PC-3 (cell line): ENCODE measurements around the gene STAMBPL1. TPM values are rescaled to one million over a fixed set of nuclear protein-coding genes. Genes with fewer than 3 reads are reported as not detected.

ENCODE experiments used
- ATAC-seq: fragments of 200-7000 bp; cut with Tn5 transposase; 2 replicates; pipeline ENCODE4 v1.9.1; 2020; ENCODE audit warnings: mild to moderate bottlenecking, moderate library complexity
- BruUV-seq: library from RNA; stranded (reverse); fragments of 400-500 nt; replicated peaks from 2 replicates; lab custom pipeline; 2021; lab: Mats Ljungman, UMichigan
- CTCF ChIA-PET: fragments of 300-600 bp; sonication (Branson Sonifier 250); formaldehyde crosslinking; loops from one replicate; lab custom pipeline; 2022; ENCODE audit warnings: antibody characterized with exemption; lab: Charles Lee
- POLR2A ChIA-PET: fragments of 300-600 bp; sonication (Branson Sonifier 250); formaldehyde crosslinking; loops from one replicate; lab custom pipeline; 2022; ENCODE audit warnings: antibody characterized with exemption; ENCODE audit not compliant: unreplicated experiment; lab: Charles Lee
- DNase-seq: peaks from one replicate; pipeline ENCODE4 v3.0.0-alpha.2; 2015
- H2AFZ ChIP-seq: fragments of 300-600 bp; sonication (generic); 2 replicates; pipeline ENCODE4 v1.6.0; 2016; ENCODE audit warnings: antibody characterized with exemption, low read length
- H3F3A ChIP-seq: fragments of 300-600 bp; sonication (generic); one replicate; pipeline ENCODE4 v1.6.0; 2017; ENCODE audit warnings: antibody characterized with exemption, low read length, control low read depth, mild to moderate bottlenecking; ENCODE audit not compliant: unreplicated experiment
- H3K27ac ChIP-seq: fragments of 300-600 bp; sonication (generic); 2 replicates; pipeline ENCODE4 v1.5.1; 2016; ENCODE audit warnings: mild to moderate bottlenecking, low read length
- H3K27me3 ChIP-seq: fragments of 300-600 bp; sonication (generic); 2 replicates; pipeline ENCODE4 v1.6.1; 2016; ENCODE audit warnings: low read length, mixed read lengths
- H3K36me3 ChIP-seq: fragments of 300-600 bp; sonication (generic); 2 replicates; pipeline ENCODE4 v1.6.1; 2016; ENCODE audit warnings: low read depth, mixed run types, low read length, mixed read lengths
- H3K4me1 ChIP-seq: fragments of 300-600 bp; sonication (generic); 2 replicates; pipeline ENCODE4 v1.5.1; 2016; ENCODE audit warnings: low read length; ENCODE audit not compliant: insufficient read depth
- H3K4me2 ChIP-seq: fragments of 300-600 bp; sonication (generic); 2 replicates; pipeline ENCODE4 v1.6.0; 2016; ENCODE audit warnings: low read length
- H3K4me3 ChIP-seq: fragments of 300-600 bp; sonication (generic); 2 replicates; pipeline ENCODE4 v1.5.1; 2016; ENCODE audit warnings: mild to moderate bottlenecking, low read length, mixed read lengths
- H3K79me2 ChIP-seq: fragments of 300-600 bp; sonication (generic); 2 replicates; pipeline ENCODE4 v1.6.1; 2017; ENCODE audit warnings: low read length, mixed read lengths
- H3K9ac ChIP-seq: fragments of 300-600 bp; sonication (generic); 2 replicates; pipeline ENCODE4 v1.6.0; 2016; ENCODE audit warnings: mild to moderate bottlenecking, low read length
- H3K9me2 ChIP-seq: fragments of 300-600 bp; sonication (generic); replicated peaks from 2 replicates; pipeline ENCODE4 v1.6.1; 2016; ENCODE audit warnings: mixed run types, low read length, mixed read lengths
- H3K9me3 ChIP-seq: fragments of 300-600 bp; sonication (generic); 2 replicates; pipeline ENCODE4 v1.6.1; 2016; ENCODE audit warnings: low read length, mixed read lengths
- H4K20me1 ChIP-seq: fragments of 300-600 bp; sonication (generic); 2 replicates; pipeline ENCODE4 v1.6.1; 2016; ENCODE audit warnings: low read length, mixed read lengths
- CTCF ChIP-seq: fragments of 300-600 bp; sonication (generic); conservative IDR thresholded peaks from 2 replicates; pipeline ENCODE4 v1.5.1; 2017; ENCODE audit warnings: antibody characterized with exemption, low read depth, mild to moderate bottlenecking, low read length
- EZH2 ChIP-seq: fragments of 300-600 bp; sonication (generic); IDR thresholded peaks from one replicate; pipeline ENCODE4 v1.6.1; 2017; ENCODE audit warnings: antibody characterized with exemption, mild to moderate bottlenecking, low read length; ENCODE audit not compliant: unreplicated experiment
- EZH2phosphoT487 ChIP-seq: fragments of 300-600 bp; sonication (generic); IDR thresholded peaks from 2 replicates; pipeline ENCODE4 v1.6.1; 2018; ENCODE audit warnings: mild to moderate bottlenecking, antibody characterized with exemption, low read length, borderline replicate concordance
- intact Hi-C: fragments of 100-400 bp; cut with micrococcal nuclease; formaldehyde crosslinking; loops from 2 replicates; pipeline ENCODE4 v1.9.0; 2023
- total RNA-seq: library from RNA; depleted of rRNA; stranded (reverse); fragments of >200 nt; gene quantifications from 2 replicates; pipeline ENCODE4 v1.2.3, GENCODE V29; 2014; rRNA removed

Gene STAMBPL1
- total RNA-seq, 1 experiment from 2014 or later: 19.5 TPM

- no peak for TF ChIP-seq CTCF
- TF ChIP-seq EZH2phosphoT487: no peak
- no peak for TF ChIP-seq EZH2
- Histone ChIP-seq H2AFZ (no peak overlapping the region), H3K4me3 (no peak overlapping the region), H3K9me2 (no peaks in the 10 kb centered on the region), H3K27ac (no peak overlapping the region), H3K79me2 (no peaks in the 10 kb centered on the region), H3K4me1 (no peaks in the 10 kb centered on the region), H4K20me1 (no peaks in the 10 kb centered on the region), H3F3A (no peaks in the 10 kb centered on the region), H3K4me2 (no peak overlapping the region), H3K27me3 (no peaks in the 10 kb centered on the region), H3K36me3 (no peaks in the 10 kb centered on the region), H3K9me3 (no peaks in the 10 kb centered on the region), H3K9ac (no peak overlapping the region)
- intact Hi-C loops: no loop called here
- ChIA-PET CTCF (no interaction called here), POLR2A (no interaction called here)
- DNase-seq (no peak), ATAC-seq (no peak)
- BruUV-seq: no TSS peak
Observed at GRCh38 chr10:88968391-88968790, 88.3 kb downstream of the STAMBPL1 start.

GRCh38 chr10:88971221-88972061 is 91.4 kb downstream of the STAMBPL1 start:
- H3K4me3 ChIP-seq: no peak overlapping the region
- no peaks in the 10 kb centered on the region for H3K79me2 ChIP-seq
- ChIA-PET CTCF (interaction anchor here (0.7 kb wide), 1 partner anchor 16 kb away, joined by 3 read pairs; no protein-coding TSS in a partner anchor), POLR2A (no interaction called here)
- ATAC-seq (no peak), DNase-seq (no peak)
- TF ChIP-seq EZH2phosphoT487: no peak
- no peak for TF ChIP-seq CTCF
- no peak for TF ChIP-seq EZH2
- H3K9ac ChIP-seq: no peak overlapping the region
- H2AFZ ChIP-seq: no peak overlapping the region
- no peaks in the 10 kb centered on the region for H3K4me1 ChIP-seq
- H3K9me2 ChIP-seq: no peaks in the 10 kb centered on the region
- intact Hi-C loops: no loop called here
- H3K9me3 ChIP-seq: no peaks in the 10 kb centered on the region
- H3K36me3 ChIP-seq: no peaks in the 10 kb centered on the region
- H3K4me2 ChIP-seq: no peak overlapping the region
- BruUV-seq: no TSS peak
- no peaks in the 10 kb centered on the region for H4K20me1 ChIP-seq
- no peak overlapping the region for H3K27ac ChIP-seq
- H3K27me3 ChIP-seq: no peaks in the 10 kb centered on the region
- H3F3A ChIP-seq: no peaks in the 10 kb centered on the region

Other genes starting within 250 kb of the STAMBPL1 start
- gene LIPF, start 215.8 kb upstream of the STAMBPL1 start, total RNA-seq: not detected in 2 replicates
- gene LIPK, start 174.0 kb upstream of the STAMBPL1 start, total RNA-seq: not detected in 2 replicates
- not detected in 2 replicates for gene LIPN, start 120.2 kb upstream of the STAMBPL1 start, total RNA-seq
- not detected in 2 replicates for gene LIPM, start 77.5 kb upstream of the STAMBPL1 start, total RNA-seq
- 5.0 and 6.2 TPM in 2 replicates for gene ANKRD22, start 28.4 kb upstream of the STAMBPL1 start, total RNA-seq
- 2.7 TPM in 1 of 2 replicates, not detected in the other for gene ACTA2, start 72.5 kb downstream of the STAMBPL1 start, total RNA-seq
- gene FAS, start 110.6 kb downstream of the STAMBPL1 start, total RNA-seq: 3.5 and 4.8 TPM in 2 replicates